ENCODE measurements around the gene HEATR1.

DNA sequence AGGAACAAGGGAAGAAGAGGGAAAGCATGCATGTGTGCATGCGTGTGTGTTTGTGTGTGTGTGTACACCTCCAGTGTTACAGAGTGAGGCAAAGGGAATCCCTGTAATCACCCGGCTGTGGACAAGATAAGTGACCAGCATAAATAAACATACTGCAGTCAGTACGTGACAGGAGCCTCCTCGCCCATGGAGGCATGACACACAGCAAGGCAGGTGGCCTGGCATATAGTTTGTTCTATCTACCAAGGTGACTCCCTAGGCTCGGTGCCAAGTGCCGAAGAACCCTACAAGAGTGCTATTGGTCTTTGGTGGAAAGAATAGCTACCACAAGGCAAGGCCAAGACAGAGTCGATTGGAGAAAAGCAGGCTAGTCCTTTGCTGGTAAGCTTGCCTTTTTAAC is 31.7 kb upstream of the HEATR1 start:
- no peak for TF ChIP-seq POLR2AphosphoS5 (IDR thresholded peaks at IDR 0.05)
- TF ChIP-seq CTCF (IDR thresholded peaks at IDR 0.05): no peak
- TF ChIP-seq EP300 (IDR thresholded peaks at IDR 0.05; ENCODE audit: low read depth): no peak
- TF ChIP-seq POLR2A (IDR thresholded peaks at IDR 0.05): no peak

Data from transverse colon (tissue), 4 donors.